HG03103 (cell line): Measurements from ENCODE around the gene KRTAP26-1.

Experiments used
- ATAC-seq: cut with Tn5 transposase; IDR thresholded peaks from one replicate; pipeline ENCODE4 v1.9.1; 2021; ENCODE audit warnings: low read depth; ENCODE audit not compliant: unreplicated experiment

KRTAP26-1 gene

GRCh38 chr21:30320215-30320614 is at the start of gene KRTAP26-1:
KRTAP26-1 (minus strand) TSS chr21:30320315; CDS start chr21:30320035, 280 bp downstream.
- no peak for ATAC-seq

- ATAC-seq = no peak
Measured at GRCh38 chr21:30355906-30356305, 35.8 kb upstream of the KRTAP26-1 start.

GRCh38 chr21:30354308-30355005 is 34.3 kb upstream of the KRTAP26-1 start:
- ATAC-seq = no peak

GRCh38 chr21:30351534-30351933 is 31.4 kb upstream of the KRTAP26-1 start:
- ATAC-seq = no peak

- ATAC-seq = no peak
Measured at GRCh38 chr21:30349572-30349971, 29.5 kb upstream of the KRTAP26-1 start.

GRCh38 chr21:30348506-30348905 is 28.4 kb upstream of the KRTAP26-1 start, which contains the start of gene KRTAP23-1:
KRTAP23-1 (minus strand) TSS chr21:30348606; CDS start chr21:30348606, 0 bp downstream.
- no peak for ATAC-seq

- no peak for ATAC-seq
Measured at GRCh38 chr21:30345014-30345413, 24.9 kb upstream of the KRTAP26-1 start.

- ATAC-seq = no peak
Measured at GRCh38 chr21:30340714-30341573, 20.8 kb upstream of the KRTAP26-1 start.

GRCh38 chr21:30338717-30339116 is 18.6 kb upstream of the KRTAP26-1 start:
- ATAC-seq = no peak

GRCh38 chr21:30337772-30338171 is 17.7 kb upstream of the KRTAP26-1 start:
- ATAC-seq = no peak

- no peak for ATAC-seq
Measured at GRCh38 chr21:30337276-30337744, 17.2 kb upstream of the KRTAP26-1 start, which contains the start of gene KRTAP27-1. KRTAP27-1 (minus strand) TSS chr21:30337694; CDS start chr21:30337668, 26 bp downstream.

GRCh38 chr21:30336596-30336995 is 16.5 kb upstream of the KRTAP26-1 start:
- ATAC-seq = no peak

- ATAC-seq = no peak
Measured at GRCh38 chr21:30333736-30334135, 13.6 kb upstream of the KRTAP26-1 start.

- no peak for ATAC-seq
Measured at GRCh38 chr21:30332681-30333080, 12.6 kb upstream of the KRTAP26-1 start.

GRCh38 chr21:30329203-30329875 is 9.2 kb upstream of the KRTAP26-1 start:
- ATAC-seq = no peak

- no peak for ATAC-seq
Measured at GRCh38 chr21:30326390-30326789, 6.3 kb upstream of the KRTAP26-1 start.

- no peak for ATAC-seq
Measured at GRCh38 chr21:30315701-30316100, 4.4 kb downstream of the KRTAP26-1 start.

GRCh38 chr21:30306884-30307283 is 13.2 kb downstream of the KRTAP26-1 start:
- ATAC-seq = no peak

GRCh38 chr21:30305136-30305535 is 15.0 kb downstream of the KRTAP26-1 start:
- ATAC-seq = no peak

- no peak for ATAC-seq
Measured at GRCh38 chr21:30289215-30289614, 30.9 kb downstream of the KRTAP26-1 start, which contains the start of gene KRTAP25-1. KRTAP25-1 (minus strand) TSS chr21:30289514; CDS start chr21:30289490, 24 bp downstream.

GRCh38 chr21:30282850-30283249 is 37.3 kb downstream of the KRTAP26-1 start, which contains the start of gene KRTAP24-1:
KRTAP24-1 (minus strand) TSS chr21:30282950; CDS start chr21:30282932, 18 bp downstream.
- ATAC-seq = no peak
